COLO668 (cell line): Measurements from ENCODE around the gene CHRNB1.

ENCODE experiments used
- DNase-seq: peaks from one replicate; lab custom pipeline; 2025; ENCODE audit not compliant: unreplicated experiment; lab: John Stamatoyannopoulos, UW

CHRNB1 gene

DNA sequence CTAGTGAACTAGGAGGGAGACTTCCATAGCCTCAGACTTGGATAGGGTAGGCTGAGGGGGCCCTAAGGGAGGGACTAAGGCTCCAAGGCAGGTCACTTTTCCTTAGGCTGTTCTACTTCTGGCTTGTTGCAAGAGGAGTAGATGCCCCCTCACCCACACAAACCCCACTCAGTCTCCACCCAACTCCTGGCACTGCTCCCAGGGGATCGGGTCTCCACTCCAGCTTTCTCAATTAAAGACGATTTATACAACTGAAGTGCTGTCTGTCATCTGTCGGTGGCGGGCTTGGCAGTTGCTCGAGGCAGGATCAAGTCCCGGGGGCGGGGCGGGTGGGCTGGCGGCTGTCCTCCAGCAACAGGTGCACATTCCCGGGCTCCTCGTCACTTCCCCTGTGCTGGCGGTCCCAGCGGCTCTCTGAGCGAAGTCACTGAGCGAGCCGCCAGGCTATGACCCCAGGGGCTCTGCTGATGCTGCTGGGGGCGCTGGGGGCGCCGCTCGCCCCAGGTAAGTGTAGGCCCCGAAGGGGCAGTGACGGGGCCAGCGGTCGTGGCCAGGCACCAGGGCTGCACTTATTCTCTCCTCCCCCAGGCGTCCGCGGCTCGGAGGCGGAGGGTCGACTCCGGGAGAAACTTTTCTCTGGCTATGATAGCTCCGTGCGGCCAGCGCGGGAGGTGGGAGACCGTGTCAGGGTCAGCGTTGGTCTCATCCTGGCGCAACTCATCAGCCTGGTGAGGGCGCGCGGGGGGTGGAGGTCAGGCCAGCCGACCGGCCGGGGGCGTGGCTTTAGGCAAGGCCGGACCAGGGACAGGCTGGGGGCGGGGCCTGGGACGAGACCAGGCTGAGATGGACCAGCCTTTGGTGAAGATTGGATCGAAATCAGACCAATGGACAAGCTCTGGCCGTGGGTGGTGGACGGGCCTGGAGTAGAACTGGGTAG, at the start of gene CHRNB1:
Gene CHRNB1, plus strand, starts transcription at position 380 of the 937 bp plus-strand sequence. Its CDS starts 67 bp downstream, at position 447.
- peak; percentile 5 for DNase-seq

GRCh38 chr17:7396147-7396546, 48.7 kb upstream of the CHRNB1 start:
- no peak for DNase-seq

DNA sequence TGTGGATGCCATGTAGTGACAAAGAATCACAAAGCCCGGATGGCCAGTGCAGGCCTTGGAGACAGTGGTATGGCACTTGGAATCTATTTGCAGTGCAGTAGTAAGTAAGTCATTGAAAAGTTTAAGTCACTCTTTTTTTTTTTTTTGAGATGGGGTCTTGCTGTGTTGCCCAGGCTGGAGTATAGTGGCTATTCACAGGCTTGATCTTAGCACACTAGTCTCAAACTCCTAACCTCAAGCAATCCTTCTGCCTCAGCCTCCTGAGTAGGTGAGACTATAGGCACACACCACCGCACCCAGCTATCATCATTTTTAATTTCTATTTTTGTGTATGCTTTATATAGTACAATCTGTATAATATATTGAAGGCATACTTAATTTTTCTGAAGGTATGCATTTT, 46.2 kb upstream of the CHRNB1 start:
- no peak for DNase-seq

DNA sequence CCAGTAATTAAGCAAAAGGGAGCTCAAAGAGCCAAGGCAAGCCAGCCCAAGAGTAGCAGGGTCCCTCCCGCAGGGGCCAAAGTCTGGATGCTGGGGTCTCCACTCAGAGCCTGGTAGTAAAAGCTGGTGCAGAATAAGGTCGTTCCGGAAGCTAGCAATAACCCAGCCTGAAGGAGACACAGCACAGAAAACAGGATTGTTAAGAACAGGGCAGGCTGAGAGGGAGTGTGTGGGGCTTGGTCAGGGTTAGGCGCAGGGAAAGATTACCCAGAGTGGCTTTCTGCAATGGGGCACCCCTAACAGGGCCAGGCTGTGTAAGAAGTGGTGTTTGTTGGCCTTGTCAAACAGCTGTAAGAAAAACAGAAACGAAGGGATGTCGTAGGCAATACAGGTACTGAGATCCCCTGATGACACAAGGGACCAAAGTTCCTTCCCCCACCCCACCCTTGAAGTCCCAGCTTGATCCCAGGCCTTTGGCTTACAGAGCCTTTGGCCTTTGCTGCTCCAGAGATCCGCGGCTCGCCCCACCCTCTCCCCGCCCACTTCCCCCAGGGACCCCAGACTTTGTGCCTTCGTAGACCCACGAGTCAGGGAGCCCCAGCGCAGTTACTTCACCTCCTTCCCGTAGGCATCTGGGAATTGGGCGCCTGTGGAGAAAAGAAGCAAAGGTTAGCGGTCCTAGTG, 41.7 kb upstream of the CHRNB1 start:
- no peak for DNase-seq

GRCh38 chr17:7403727-7403976, 41.2 kb upstream of the CHRNB1 start:
- no peak for DNase-seq

DNA sequence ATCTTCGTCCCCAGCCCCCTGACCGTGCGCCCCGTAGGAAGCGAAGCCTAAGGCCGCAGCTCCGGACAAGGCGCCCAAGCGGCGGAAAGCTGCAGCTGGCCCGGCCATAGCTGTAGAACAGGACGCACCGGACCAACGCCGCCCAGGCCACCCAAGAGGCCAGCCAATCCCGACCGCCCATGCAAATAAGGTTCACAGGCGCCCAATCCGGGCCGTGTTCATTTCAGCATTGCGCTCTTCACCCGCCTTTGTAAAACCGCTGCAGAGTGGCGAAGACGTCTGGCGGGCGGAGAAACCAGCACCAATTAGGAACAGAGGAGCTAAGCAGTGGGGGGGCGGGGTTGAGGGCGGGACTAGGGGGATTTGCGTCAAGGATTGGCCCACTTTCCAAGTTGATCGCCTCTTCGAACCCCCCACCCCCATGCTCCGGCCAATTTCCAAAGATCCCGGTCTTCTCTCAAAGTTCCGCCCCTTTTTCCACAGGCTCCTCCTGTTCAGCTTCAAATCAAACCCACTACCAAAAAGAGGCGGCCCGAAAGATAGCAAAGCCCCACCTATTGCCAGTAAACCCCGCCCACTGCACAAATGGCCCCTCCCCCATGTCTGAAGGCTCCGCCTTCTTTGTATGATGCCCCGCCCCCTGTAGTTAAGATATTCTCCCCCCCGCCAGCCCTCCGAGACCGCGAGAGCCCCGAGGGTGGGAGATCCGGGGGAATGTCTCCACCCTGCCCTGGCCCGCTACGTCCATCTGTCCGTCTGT, 40.7 kb upstream of the CHRNB1 start, which contains the start of gene TMEM256:
Gene TMEM256, minus strand, starts transcription at position 121 of the 760 bp plus-strand sequence. Its CDS starts 13 bp downstream, at position 108.
- DNase-seq = peak; percentile 91

- DNase-seq = peak; percentile 41
Measured at GRCh38 chr17:7404737-7405349, 40.0 kb upstream of the CHRNB1 start.

DNA sequence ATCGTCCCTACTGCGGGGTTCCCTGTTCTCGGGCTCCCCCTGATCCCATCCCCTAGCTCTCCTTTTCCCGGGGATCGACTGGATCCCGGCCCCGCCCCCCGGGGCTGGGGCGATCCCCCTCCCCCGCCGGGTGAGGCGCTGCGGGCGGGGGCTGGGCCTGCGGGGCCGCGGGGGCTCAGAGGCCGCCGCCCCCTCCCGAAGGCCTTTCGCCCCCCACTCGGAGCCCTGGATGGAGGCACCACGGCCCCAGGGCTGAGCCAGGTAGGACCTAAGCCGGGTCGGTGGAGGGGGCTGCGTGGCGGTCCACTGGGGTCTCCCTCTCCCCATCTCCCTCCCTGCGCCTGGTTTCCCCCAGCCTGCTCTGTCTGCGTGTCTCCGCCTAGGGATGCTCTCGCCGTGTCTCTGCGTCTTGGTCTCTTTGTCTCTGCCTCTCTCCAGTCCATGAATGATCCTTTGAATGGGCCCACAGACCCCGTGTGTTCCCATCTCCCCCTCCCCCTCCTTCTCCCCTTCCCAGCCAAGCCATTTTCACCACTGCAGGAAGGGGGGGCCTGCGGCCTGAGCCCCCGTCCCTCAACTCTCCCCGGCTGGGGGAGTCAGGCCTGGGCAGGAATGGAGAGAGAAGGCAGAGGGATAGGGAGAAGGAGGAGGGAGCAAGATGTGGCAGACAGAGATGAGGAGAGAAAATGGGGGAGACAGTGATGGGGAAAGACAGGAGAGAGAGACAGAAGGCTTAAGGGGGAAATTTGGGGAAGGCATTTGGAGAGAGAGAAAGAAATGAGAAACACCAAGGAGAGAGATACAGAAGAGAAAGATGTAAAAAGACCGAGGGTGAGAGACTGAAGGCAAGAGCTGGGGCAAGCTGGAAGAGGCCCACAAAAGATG, 39.3 kb upstream of the CHRNB1 start:
- no peak for DNase-seq

DNA sequence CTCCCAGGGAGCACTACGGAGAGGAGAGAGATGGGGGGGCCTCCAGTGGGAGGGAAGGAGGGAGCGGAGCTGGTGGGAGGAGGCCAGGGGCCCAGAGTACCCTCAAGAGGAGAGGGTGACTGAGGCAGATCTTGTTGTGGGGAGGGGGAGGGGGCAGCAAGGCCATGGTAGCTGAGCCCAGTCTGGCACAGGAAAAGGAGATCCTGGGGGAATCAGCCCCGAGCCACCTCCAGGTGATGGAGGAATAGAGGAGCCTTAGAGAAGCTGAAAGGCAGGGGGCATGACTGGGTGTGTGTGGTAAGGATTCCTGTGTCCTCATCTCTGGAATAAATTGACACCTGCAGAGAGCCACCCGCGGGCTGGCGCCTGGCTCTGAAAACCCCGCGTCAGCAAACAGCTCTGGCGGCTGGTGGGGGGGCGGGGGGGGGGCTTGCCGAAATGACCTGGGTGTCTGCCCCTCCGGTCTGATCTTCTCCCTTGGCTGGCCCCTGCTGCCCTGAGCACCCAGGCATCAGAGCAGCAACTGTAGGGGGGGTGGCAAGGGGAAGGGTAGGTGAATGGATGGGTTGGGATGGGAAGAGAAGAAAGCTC, 38.5 kb upstream of the CHRNB1 start:
- no peak for DNase-seq

DNA sequence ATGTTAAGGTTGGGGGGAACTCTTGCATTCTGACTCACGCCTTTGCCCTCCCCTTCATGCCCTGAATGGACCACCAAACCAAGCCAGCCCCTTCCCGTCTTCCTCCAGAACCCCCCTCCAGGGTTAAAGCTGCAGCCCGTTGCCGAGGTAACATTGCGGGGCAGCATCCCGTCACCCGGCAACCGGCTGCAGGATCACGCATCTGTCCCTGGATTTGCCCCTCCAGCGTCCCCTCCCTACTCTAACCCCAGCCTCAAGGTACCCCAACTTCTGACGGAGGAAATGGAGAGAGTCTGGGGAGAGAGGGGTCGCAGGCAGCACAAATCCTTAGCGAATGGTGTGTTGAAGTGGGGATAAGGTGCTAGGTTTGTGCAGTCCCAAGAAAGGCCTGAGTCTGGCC, 37.8 kb upstream of the CHRNB1 start:
- no peak for DNase-seq

- DNase-seq = no peak
Measured at GRCh38 chr17:7407485-7408251, 37.2 kb upstream of the CHRNB1 start, which contains the start of gene NLGN2. Gene NLGN2 (plus strand): TSS chr17:7407845. CDS start chr17:7408256, 411 bp downstream.

GRCh38 chr17:7408252-7408727, 36.6 kb upstream of the CHRNB1 start:
- DNase-seq = no peak

- no peak for DNase-seq
Measured at GRCh38 chr17:7408863-7409262, 36.0 kb upstream of the CHRNB1 start.

- no peak for DNase-seq
Measured at GRCh38 chr17:7409716-7410115, 35.1 kb upstream of the CHRNB1 start.

DNA sequence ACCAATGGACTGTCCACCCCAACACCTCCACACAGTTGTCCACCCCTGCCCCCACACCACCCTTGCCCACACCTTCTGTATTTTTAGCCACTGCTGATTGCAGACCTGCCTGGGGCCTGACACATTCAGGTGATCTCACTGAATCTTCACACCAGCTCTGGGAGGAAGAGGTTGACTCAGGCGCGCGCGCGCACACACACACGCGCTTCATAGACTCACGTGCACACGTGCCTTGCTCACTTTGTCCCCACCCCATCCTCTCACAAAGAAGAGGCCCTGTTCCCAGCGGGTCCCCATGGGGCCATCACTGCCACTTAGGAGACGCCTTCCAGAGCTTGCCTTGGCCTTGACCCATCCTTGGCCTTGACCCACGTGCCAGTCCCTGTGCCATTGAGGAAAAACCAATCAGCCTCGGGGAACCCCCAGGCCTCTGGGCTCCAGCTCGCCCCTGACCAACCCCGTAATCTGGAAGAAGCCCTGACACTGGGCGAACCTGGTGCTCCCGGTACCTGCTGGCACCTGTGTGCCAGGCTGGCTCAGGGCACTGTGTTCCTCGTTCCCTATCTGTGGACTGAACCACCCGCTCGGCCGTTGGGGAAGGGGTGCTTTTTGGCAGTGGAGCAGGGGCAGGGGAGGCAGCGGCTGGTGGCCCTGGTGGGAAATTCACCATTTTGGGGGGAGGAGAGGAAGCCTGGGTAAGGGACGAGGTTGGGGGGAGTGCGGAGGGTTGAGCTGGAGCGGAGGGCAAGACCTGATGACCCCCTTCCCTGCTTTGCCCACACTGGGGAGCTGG, 34.0 kb upstream of the CHRNB1 start:
- DNase-seq = no peak

GRCh38 chr17:7411427-7411750, 33.5 kb upstream of the CHRNB1 start:
- no peak for DNase-seq

- no peak for DNase-seq
Measured at GRCh38 chr17:7413346-7413985, 31.4 kb upstream of the CHRNB1 start.

DNA sequence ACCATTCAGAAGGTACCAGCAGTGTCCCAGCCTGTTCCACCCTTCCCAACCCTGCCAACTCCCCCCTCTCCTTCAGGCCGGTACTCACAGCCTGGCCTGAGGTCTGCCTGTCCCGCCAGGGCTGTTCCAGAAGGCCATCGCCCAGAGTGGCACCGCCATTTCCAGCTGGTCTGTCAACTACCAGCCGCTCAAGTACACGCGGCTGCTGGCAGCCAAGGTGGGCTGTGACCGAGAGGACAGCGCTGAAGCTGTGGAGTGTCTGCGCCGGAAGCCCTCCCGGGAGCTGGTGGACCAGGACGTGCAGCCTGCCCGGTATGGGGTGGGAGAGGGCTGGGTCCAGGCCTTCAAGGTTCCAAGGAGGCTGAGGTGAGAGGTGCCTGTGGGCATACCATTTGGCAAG, 30.0 kb upstream of the CHRNB1 start:
- DNase-seq = no peak
